Body of pancreas (tissue), 4 donors: ENCODE results near the gene S100A13. TPM values are rescaled to one million over a fixed set of nuclear protein-coding genes. Genes with fewer than 3 reads are reported as not detected.

Experiments
- ATAC-seq: fragments of 150-250 bp; one replicate; pipeline ENCODE4 v1.9.1; 2016
- DNase-seq, 4 donors: peaks; one replicate each; pipeline ENCODE4 v3.0.0-alpha.2; 2019
- H3K27ac ChIP-seq, 4 donors: fragments of 200-600 bp; sonication (generic); 1 replicate in 3 of 4; 2 replicates in 1 of 4; pipeline versions ENCODE4 v1.5.1 to v1.6.1; 2016 to 2019; ENCODE audit warnings: mild to moderate bottlenecking in 1 of 4, mixed read lengths in 1 of 4, moderate library complexity in 1 of 4
- H3K27me3 ChIP-seq, 2 donors: fragments of 200-600 bp; sonication (generic); one replicate each; pipeline ENCODE4 v1.6.0; 2016; ENCODE audit warnings: mild to moderate bottlenecking in 1 of 2
- H3K36me3 ChIP-seq, 2 donors: fragments of 200-600 bp; sonication (generic); replicated peaks in 1 of 2; 2 replicates each; pipeline ENCODE4 v1.5.1; 2016; ENCODE audit warnings: low read depth in 2 of 2; ENCODE audit not compliant: insufficient read depth in 1 of 2
- H3K4me1 ChIP-seq: fragments of 200-600 bp; sonication (generic); one replicate; pipeline ENCODE4 v1.6.0; 2016
- H3K4me3 ChIP-seq, 2 donors: fragments of 200-600 bp; sonication (generic); 1 replicate in 1 of 2; 2 replicates in 1 of 2; pipeline ENCODE4 v1.5.1; 2016 to 2019
- H3K9me3 ChIP-seq, 3 donors: fragments of 200-600 bp; sonication (generic); 1 replicate in 2 of 3; 2 replicates in 1 of 3; pipeline ENCODE4 v1.5.1; 2016
- CTCF ChIP-seq, 7 experiments: fragments of 450-650 bp in 4 of 7; fragments of 200-600 bp in 3 of 7; sonication (generic) in 3 of 7; IDR thresholded peaks; one replicate each; pipeline ENCODE4 v1.5.1; 2016 to 2019; ENCODE audit warnings: antibody characterized with exemption in 7 of 7
- POLR2A ChIP-seq, 3 donors: fragments of 450-650 bp; IDR thresholded peaks; one replicate each; pipeline ENCODE4 v1.6.1; 2016; ENCODE audit warnings: antibody characterized with exemption in 3 of 3, mild to moderate bottlenecking in 2 of 3
- WGBS, 2 donors: methylation state at CpG; one replicate each; pipeline ENCODE4 v1.1.5; 2017; 5-methylcytosine and 5-hydroxymethylcytosine counted together
- intact Hi-C: fragments of 100-400 bp; cut with DNase I; formaldehyde crosslinking; loops from one replicate; pipeline ENCODE4 v1.15.1; 2023
- total RNA-seq, 2 donors: library from RNA; depleted of rRNA; stranded (reverse); fragments of >200 nt; gene quantifications; one replicate each; pipeline ENCODE4 v1.1.0, GENCODE V29; 2016

The S100A13 gene
- total RNA-seq, 2 donors from 2014 or later: 65.3 to 88.7 TPM

- DNase-seq (peak; percentile 85 to 93 (median 92)), ATAC-seq (peak; percentile 89)
- H3K4me1 ChIP-seq: peaks cover 20% of the 10 kb centered on the region
- H3K27me3 ChIP-seq: no peaks in the 10 kb centered on the region
- no peak overlapping the region for H3K4me3 ChIP-seq
- no peaks in the 10 kb centered on the region for H3K36me3 ChIP-seq
- H3K27ac ChIP-seq: peak overlapping the region; percentile 4 to 64 (median 41)
- TF ChIP-seq POLR2A (IDR thresholded peaks at IDR 0.05): no peak
- TF ChIP-seq CTCF (IDR thresholded peaks at IDR 0.05): peak; percentile 84 to 96 (median 93)
- no peaks in the 10 kb centered on the region for H3K9me3 ChIP-seq
- WGBS, 2 donors: 0 to 4% methylated on average over 3 of the region's 3 CpGs
- intact Hi-C loops: loop anchor here (5.0 kb wide), 1 partner anchor 65 kb away; no protein-coding TSS in a partner anchor
Measured at GRCh38 chr1:153572569-153573015, 54.7 kb downstream of the S100A13 start.

GRCh38 chr1:153571706-153572105 lies 55.6 kb downstream of the S100A13 start:
- no peak overlapping the region for H3K4me3 ChIP-seq
- WGBS, 2 donors: 57 to 66% methylated on average over 7 of the region's 7 CpGs

GRCh38 chr1:153570874-153571273 lies 56.4 kb downstream of the S100A13 start:
- peaks cover 34% of the 10 kb centered on the region for H3K4me1 ChIP-seq
- intact Hi-C loops: loop anchor here (5.0 kb wide), 1 partner anchor 64 kb away; no protein-coding TSS in a partner anchor
- no peak for ATAC-seq

More at GRCh38 chr1:153571706-153572105, 55.6 kb downstream of the S100A13 start:
- no peak for TF ChIP-seq CTCF (IDR thresholded peaks at IDR 0.05)
- TF ChIP-seq POLR2A (IDR thresholded peaks at IDR 0.05): no peak
- Histone ChIP-seq H3K4me1 (peaks cover 27% of the 10 kb centered on the region), H3K36me3 (no peaks in the 10 kb centered on the region), H3K9me3 (no peaks in the 10 kb centered on the region), H3K27me3 (no peaks in the 10 kb centered on the region), H3K27ac (no peak overlapping the region)
- intact Hi-C loops: loop anchor here (5.0 kb wide), 1 partner anchor 64 kb away; no protein-coding TSS in a partner anchor
- ATAC-seq: no peak
- no peak for DNase-seq

GRCh38 chr1:153569465-153569864 lies 57.8 kb downstream of the S100A13 start:
- WGBS, 2 donors: 59% methylated on average over 8 of the region's 8 CpGs
- H3K4me3 ChIP-seq: no peak overlapping the region
- DNase-seq (no peak), ATAC-seq (no peak)
- TF ChIP-seq CTCF (IDR thresholded peaks at IDR 0.05) (no peak), POLR2A (IDR thresholded peaks at IDR 0.05) (no peak)
- peaks cover 40% of the 10 kb centered on the region for H3K4me1 ChIP-seq
- intact Hi-C loops: loop anchor here (5.0 kb wide), 1 partner anchor 42 kb away; no protein-coding TSS in a partner anchor
- no peaks in the 10 kb centered on the region for H3K36me3 ChIP-seq
- H3K27me3 ChIP-seq: no peaks in the 10 kb centered on the region
- H3K27ac ChIP-seq: no peak overlapping the region
- no peaks in the 10 kb centered on the region for H3K9me3 ChIP-seq

More at GRCh38 chr1:153570874-153571273, 56.4 kb downstream of the S100A13 start:
- 53 to 65% methylated on average over 5 of the region's 5 CpGs for WGBS, 2 donors
- H3K9me3 ChIP-seq: no peaks in the 10 kb centered on the region
- H3K27ac ChIP-seq: no peak overlapping the region
- H3K27me3 ChIP-seq: no peaks in the 10 kb centered on the region
- H3K36me3 ChIP-seq: no peaks in the 10 kb centered on the region
- no peak for DNase-seq
- TF ChIP-seq CTCF (IDR thresholded peaks at IDR 0.05) (no peak), POLR2A (IDR thresholded peaks at IDR 0.05) (no peak)
- H3K4me3 ChIP-seq: no peak overlapping the region

Other genes with a start within 250 kb of the S100A13 start
- gene S100A8, start 236.4 kb downstream of the S100A13 start, total RNA-seq: 1 to 10 TPM in 1 of 2 donors, not detected in 1; 1.8 TPM
- gene S100A7A, start 211.0 kb downstream of the S100A13 start, total RNA-seq: not detected
- not detected for gene S100A7, start 166.9 kb downstream of the S100A13 start, total RNA-seq
- 10 to 100 TPM; 54.7 to 58.9 TPM for gene S100A6, start 91.5 kb downstream of the S100A13 start, total RNA-seq
- gene S100A5, start 86.6 kb downstream of the S100A13 start, total RNA-seq: not detected
- 10 to 100 TPM; 49.5 to 81.7 TPM for gene S100A4, start 81.7 kb downstream of the S100A13 start, total RNA-seq
- gene S100A3, start 78.2 kb downstream of the S100A13 start, total RNA-seq: not detected
- gene S100A2, start 61.7 kb downstream of the S100A13 start, total RNA-seq: not detected
- 10 to 100 TPM; 20.1 to 42.5 TPM for gene S100A16, start 14.4 kb downstream of the S100A13 start, total RNA-seq
- 10 to 100 TPM; 12.2 to 30.4 TPM for gene S100A14, start 11.2 kb downstream of the S100A13 start, total RNA-seq
- 10 to 100 TPM in 1 of 2 donors, 1 to 10 TPM in 1; 7.3 to 57.0 TPM for gene S100A1, start 929 bp upstream of the S100A13 start, total RNA-seq
- 10 to 100 TPM; 62.3 to 68.0 TPM for gene CHTOP, start 6.6 kb upstream of the S100A13 start, total RNA-seq
- 10 to 100 TPM; 21.8 to 23.7 TPM for gene SNAPIN, start 31.2 kb upstream of the S100A13 start, total RNA-seq
- 10 to 100 TPM; 57.7 to 59.1 TPM for gene ILF2, start 43.5 kb upstream of the S100A13 start, total RNA-seq
- gene NPR1, start 51.2 kb upstream of the S100A13 start, total RNA-seq: 10 to 100 TPM; 11.7 to 16.5 TPM
- 10 to 100 TPM; 25.4 to 33.3 TPM for gene INTS3, start 100.5 kb upstream of the S100A13 start, total RNA-seq
- 10 to 100 TPM; 15.0 to 21.1 TPM for gene SLC27A3, start 147.9 kb upstream of the S100A13 start, total RNA-seq